Non-pigmented ciliary epithelial cell (primary cell): ENCODE measurements around the gene MYH14.
"Not testable (repeated sequence)": the region's sequence is repeated elsewhere in the genome, so short reads cannot be mapped to it uniquely, and the experiment has no call there.

ENCODE experiments used
- DNase-seq: peaks from one replicate; pipeline ENCODE4 v3.0.0-alpha.2; 2010; ENCODE audit warnings: low read depth

MYH14 gene

DNA sequence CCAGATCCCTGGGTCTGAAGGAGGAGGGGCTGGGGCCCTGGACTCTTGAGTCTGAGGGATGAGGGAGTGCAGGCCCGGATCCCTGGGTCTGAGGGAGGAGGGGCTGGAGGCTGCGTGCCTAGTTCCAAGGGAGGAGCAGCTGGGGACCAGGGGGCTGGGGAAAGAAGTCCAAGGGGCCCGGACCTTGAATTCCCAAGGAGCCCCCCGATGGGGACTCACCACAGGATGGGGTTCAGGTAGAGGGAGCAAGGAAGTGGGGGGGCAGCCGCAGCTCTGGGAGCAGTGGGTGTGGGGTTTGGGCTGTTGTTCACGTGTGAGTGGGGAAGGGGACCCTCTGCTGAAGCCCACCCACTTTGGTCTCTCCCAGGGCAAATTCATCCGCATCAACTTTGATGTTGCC, 23.1 kb downstream of the MYH14 start:
- DNase-seq = no peak

DNA sequence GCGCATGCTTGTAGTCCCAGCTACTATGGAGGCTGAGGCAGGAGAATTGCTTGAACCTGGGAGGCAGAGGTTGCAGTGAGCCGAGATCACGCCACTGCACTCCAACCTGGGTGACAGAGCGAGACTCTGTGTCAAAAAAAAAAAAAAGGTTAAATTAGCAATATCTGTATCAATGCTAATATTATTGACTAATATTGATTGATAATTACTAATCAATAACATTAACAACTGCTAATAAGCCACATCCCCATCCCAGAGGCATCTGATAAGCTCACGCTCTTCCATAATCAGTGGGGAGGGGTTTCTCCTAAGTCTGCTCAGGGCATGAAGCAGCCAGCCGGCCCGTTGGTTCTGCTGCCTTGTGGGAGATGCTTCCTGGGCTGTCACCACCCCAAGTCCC, 24.7 kb downstream of the MYH14 start:
- DNase-seq = not testable (repeated sequence)

DNA sequence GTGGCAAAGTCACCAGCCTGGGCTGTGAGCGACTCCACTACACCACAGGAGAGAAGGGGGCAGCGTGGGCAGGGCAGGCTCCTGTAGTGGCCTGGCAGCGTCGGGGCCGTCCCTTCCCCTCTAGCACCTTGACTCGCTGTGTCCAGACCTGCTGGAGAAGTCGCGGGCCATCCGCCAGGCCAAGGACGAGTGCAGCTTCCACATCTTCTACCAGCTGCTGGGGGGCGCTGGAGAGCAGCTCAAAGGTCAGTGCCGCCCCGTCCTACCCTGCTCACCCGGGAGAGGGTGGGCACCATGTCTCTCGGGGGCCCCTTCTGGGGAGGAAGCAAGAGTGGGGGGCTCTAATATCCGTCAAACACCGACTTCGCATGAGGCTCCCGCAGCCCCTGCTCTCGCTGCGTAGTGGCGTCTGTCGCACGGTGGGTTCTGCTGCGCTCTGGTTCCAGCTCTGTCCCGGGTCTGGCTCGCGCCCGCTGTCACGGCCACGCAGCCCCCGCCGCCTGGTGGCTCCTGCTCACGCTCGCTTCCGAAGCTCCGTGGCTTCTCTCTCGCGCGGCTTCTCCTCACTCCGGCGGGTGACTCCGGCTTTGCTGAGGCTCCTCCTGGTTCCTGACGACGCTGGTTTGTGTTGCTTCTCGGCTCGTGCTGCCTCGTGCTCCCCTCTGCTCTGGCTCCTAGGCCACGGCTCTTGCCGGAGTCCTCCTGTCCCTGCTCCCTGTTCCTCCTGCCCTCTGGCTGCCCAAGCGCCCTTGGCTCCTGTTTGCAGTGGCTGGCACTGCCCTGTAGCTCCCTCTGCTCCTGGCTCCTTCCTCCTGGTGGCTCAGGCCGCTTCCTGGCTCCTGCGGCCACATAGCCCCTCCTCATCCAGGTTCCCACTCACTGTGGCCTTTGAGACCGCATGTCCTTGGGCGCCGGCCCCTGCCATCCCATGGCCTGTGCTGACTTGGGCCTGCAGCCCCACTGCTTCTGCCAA, 27.2 kb downstream of the MYH14 start:
- no peak for DNase-seq

DNA sequence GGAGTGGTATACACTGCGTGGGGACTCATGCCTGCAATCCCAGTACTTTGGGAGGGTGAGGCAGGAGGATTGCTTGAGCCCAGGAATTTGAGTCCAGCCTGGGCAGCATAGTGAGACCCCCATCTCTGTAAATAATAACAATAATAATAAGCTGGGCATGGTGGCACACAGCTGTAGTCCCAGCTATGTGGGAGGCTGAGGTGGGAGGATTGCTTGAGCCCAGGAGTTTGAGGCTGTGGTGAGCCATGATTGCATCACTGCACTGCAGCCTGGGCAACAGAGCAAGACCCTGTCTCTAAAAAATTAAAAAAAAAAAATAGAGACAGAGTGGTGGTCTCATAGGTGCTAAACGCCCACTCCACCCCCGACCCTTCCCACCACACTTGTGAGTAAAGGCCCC, 28.0 kb downstream of the MYH14 start:
- DNase-seq = not testable (repeated sequence)

DNA sequence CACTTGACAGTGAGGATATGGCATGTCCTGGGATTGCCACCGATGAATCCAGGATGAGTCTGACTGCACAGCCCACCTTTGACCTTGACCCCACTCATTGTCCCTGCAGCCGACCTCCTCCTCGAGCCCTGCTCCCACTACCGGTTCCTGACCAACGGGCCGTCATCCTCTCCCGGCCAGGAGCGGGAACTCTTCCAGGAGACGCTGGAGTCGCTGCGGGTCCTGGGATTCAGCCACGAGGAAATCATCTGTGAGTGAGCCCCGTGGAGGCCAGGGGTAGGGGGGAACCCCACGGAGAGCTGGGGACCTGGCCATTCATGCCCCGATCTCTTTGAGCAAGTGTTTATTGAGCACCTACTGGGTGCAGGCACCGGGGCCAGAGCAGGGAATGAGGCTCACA, 28.4 kb downstream of the MYH14 start:
- no peak for DNase-seq

DNA sequence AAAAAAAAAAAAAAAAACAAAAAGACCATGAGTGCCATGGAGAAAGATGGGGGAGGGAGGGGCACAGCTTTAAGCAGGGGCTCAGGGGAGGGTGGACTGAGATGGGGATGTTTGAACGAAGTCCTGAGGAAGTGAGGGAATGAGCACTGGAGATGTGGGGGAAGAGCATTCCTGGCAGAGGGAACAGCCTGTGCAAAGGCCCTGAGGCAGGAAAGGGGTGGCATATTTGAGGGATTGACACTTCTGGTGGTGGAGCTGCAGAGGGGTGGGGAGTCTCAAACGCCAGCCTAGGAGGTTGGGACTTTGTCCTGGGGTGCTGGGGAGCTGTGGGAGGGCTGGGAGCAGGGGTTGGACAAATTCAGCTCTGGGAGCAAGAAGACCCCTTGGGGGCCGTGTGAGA, 29.2 kb downstream of the MYH14 start:
- DNase-seq = no peak

DNA sequence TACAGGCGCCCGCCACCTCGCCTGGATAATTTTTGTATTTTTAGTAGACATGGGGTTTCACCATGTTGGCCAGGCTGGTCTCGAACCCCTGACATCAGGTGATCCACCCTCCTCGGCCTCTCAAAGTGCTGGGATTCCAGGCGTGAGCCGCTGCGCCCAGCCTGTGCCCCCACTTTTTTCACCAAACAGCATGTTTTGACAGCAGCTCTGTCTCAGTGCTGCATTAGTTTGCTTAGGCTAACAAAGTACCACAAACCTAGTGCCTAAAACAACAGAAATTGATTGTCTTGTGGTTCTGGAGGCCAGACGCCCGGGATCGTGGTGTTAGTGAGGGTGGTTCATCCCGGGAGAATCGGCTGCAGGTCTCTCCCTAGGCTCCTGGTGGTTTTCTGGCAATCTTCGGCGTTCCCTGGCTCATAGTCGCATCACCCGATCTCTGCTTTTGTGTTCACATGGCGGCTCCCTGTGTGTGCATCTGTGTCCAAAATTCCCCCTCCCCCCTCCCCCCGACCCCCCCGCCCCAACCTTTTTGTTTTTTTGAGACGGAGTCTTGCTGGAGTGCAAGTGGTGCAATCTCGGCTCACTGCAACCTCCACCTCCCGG, 30.0 kb downstream of the MYH14 start:
- DNase-seq = no peak

DNA sequence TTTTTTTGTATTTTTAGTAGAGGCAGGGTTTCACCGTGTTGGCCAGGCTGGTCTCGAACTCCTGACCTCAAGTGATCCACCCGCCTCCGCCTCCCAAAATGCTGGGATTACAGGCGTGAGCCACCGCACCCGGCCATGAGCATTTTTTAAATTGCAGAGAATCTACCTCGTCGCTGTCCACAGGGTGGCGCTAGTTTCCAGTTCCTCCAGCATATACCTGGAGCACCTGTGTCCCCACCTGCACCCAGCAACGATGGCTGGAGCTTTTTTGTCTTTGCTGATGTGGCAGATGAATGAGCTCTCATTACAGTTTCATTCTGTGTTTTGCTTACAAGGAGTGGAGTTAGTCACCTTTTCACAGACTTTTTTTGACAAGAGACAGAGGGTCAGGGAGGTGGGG, 34.1 kb downstream of the MYH14 start:
- DNase-seq = not testable (repeated sequence)

DNA sequence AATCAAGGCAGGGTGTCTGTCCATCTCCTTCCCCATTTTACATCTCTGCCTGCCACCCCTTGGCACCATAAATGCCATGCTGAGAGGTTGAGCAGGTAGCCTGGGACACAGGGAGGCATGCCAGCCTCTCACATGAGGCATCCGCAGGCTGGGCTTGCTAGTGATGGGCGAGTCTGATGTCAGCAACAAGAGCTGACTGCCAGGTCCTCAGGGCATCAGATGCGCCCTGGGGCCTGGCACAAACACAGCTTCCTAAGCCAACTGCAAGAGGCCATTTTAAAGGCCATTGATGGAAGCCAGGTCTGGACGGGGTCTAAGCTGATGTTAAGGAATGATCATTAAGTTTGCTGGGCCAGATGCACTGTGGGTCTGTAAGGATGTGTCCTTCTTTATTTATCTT, 34.6 kb downstream of the MYH14 start:
- DNase-seq = no peak

DNA sequence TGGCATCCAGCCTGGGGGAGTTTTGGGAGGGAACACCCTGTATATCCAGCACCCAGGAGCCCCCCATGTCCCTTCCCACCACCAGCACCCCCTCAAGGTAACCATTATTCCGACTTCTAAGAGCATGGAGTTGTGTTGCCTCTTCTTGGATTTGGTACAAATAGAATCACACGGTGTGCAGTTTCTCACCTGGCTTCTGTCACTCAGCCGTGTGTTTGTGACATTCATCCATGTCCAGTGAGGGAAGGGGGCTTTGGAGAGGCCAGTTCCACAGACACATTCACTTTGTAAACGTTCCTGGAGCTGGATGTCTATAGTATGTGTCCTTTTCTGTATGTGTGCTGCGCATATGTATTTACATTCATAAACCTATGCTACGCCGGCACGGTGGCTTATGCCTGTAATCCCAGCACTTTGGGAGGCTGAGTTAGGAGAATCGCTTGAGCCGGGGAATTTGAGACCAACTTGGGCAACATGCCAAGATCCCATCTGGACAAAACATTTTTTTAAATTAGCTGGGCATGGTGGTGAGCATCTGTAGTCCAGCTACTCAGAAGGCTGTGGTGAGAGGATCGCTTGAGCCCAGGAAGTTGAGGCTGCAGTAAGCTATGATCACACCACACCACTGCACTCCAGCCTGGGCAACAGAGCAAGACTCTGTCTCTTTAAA, 36.6 kb downstream of the MYH14 start:
- no peak for DNase-seq

DNA sequence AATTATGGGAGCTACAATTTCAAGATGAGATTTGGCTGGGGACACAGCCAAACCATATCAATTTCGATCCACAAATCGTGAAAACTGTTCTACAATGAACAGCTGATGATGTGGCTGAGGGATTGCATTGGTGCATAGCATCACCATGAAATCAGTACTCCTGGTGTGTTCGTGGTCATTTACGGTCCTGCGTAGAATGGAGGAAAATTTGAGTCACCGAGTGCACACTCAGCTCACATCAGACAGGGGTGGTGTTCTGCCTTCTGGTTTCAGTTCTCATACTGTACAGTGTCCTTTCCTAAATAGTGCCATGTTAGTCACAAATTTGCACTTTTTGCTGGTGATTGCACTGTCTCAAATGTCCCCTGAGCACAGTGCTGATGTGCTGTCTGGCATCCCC, 39.2 kb downstream of the MYH14 start:
- DNase-seq = no peak

DNA sequence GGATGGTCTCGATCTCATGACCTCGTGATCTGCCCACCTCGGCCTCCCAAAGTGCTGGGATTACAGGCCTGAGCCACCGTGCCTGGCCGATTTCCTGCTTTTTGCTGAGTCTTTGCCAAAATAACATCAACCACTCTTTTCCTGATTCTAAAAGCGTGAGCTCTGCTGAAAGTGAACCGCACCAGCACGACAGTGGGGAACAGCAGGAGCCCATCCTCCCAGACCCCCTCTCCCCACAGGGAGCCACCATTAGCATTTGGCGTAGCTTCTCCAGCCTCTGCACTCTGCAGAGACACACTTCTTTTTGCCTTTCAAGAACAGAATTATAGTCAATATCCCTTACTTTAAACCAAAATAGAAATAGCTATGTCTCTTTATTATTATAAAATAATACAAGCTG, 41.3 kb downstream of the MYH14 start:
- no peak for DNase-seq

DNA sequence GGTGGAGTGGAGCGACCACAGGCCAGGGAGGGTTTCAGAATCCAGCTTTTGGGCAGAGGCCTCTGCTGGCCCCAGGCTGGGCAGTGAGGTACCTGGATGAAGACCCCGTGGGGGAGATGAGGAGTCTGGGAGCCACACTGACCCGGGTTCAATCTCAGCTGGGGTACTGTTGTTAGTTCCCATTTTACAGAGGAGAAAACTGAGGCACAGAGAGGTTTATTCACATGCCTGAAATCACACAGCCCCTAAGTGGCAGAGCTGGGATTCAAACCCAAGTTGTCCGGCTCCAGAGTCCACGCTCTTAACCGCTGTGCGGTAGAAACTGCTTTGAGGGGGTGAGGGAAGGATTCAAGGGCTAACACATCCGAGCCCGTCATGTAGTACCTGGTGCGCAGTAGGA, 45.0 kb downstream of the MYH14 start:
- DNase-seq = no peak

DNA sequence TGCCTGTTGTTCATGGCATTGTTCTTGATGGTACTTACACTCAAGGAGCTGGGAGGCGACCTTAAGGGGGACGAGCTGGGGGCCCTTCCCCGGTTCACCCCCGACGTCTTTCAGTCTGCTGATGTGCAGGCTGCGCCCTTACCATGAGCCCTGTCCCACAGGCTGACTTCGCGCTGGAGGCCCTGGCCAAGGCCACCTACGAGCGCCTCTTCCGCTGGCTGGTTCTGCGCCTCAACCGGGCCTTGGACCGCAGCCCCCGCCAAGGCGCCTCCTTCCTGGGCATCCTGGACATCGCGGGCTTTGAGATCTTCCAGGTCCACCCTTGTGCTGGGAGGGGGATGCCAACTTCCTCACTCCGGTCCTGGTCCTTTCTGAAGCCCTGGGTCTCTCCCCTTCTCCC, 45.4 kb downstream of the MYH14 start:
- no peak for DNase-seq

DNA sequence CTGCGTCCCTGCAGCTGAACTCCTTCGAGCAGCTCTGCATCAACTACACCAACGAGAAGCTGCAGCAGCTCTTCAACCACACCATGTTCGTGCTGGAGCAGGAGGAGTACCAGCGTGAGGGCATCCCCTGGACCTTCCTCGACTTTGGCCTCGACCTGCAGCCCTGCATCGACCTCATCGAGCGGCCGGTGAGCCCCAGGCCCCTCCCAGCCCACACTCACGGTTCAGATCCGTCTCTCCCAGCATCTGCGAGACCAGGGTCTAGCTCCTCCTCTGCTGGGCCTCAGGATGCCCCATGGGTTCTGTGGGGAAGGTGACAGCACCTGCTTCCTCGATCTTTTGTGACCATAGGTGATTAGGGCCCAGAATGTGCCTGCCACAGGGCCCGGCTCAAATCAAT, 46.2 kb downstream of the MYH14 start:
- no peak for DNase-seq

DNA sequence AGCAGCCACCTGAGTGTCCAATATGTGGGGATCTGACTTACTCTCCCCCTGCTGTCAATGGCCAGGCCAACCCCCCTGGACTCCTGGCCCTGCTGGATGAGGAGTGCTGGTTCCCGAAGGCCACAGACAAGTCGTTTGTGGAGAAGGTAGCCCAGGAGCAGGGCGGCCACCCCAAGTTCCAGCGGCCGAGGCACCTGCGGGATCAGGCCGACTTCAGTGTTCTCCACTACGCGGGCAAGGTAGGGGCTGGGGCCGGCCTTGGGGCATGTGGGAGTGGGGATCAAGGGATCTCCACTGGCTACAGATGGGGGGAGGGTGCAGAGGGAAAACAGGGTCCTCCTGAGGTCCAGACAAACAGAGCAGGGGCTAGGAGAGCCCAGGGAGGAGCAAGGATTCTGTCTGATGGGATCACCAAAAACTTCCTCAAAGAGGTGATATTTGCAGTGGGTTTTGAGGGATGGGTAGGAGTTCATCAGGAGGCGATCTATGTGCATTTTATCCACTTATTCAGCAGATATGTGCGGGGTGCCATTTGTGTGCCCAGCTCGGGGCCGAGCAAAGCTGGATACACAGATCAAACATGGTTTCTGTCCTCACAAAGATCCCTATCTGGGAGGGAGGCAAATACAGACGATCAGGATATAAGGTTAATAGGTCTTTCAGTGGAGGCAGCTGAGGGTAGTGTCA, 47.2 kb downstream of the MYH14 start:
- DNase-seq = no peak

DNA sequence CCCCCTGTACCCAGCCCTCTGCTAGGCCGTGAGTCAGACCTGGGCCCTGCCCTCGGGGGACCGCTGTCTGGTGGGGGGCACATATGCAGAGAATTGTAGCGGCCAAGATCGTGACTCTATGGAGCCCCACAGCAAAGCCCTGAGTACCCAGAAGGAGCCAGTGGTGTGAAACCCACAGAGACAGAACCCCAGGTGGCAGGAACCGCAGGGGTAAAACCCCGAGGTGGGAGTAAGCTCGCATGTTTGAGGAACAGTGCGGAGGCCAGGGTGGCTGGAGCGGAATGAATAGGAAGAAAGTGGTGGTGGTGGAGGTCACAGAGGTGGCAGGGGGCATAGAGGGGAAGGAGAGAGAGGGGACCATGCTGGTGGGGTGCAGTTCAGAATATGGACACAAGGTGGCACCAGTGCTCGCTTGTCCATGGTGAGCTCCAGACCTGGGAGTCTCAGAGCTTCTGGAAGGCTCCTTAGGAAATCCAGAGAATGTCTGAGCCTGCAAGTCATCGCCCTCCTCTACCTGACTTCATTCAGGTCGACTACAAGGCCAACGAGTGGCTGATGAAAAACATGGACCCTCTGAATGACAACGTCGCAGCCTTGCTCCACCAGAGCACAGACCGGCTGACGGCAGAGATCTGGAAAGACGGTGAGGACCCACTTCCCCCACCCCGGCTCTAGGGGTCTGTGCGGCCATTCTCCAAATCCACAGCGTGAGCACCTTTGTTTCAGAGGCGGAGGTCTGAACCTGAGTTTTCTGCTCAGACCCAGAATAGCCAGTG, 48.9 kb downstream of the MYH14 start:
- no peak for DNase-seq

DNA sequence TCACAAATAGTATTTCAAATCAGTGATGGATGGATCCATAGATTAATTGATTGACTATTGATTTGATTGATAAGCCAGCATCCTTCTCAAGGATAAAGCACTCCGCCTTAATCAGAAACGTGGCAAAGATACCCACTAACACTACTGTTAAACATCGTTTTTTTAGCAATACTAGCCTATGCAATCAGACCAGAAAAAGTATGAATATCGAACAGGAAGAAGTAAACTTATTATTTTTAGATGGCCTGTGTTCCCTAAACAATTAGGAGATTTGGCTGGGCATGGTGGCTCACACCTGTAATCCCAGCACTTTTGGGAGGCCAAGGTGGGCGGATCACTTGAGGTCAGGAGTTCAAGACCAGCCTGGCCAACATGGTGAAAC, 49.5 kb downstream of the MYH14 start:
- DNase-seq = no peak

DNA sequence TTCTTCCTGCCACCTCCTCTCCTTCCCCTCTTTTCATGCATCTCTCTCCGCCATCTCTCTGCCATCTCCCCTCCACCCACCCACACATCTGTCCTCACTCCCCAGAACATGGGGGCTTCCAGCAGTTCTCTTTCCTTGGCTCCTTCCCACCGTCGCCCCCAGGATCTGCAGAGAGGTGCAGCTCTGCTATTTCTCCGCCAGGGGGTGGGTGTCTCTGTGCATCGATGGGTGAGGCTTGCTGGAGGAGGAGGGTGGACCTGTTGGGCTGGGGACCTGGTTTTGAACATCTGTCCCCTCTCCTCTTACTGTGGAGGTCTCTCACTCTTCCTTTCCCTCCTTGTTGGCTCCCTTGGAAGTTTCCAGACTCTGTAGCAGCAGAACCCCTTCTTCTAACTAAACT, 51.7 kb downstream of the MYH14 start:
- no peak for DNase-seq

DNA sequence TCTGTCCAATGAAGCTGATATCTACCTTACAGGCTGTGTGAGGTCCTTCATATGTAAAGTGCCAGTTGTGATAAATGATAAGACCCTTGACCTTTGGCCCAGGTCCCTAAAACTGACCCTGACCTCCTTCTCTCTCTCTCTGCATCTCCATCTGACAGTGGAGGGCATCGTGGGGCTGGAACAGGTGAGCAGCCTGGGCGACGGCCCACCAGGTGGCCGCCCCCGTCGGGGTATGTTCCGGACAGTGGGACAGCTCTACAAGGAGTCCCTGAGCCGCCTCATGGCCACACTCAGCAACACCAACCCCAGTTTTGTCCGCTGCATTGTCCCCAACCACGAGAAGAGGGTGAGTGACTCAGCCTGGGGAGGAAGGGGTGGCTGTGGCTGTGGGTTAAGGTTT, 53.7 kb downstream of the MYH14 start:
- DNase-seq = no peak

DNA sequence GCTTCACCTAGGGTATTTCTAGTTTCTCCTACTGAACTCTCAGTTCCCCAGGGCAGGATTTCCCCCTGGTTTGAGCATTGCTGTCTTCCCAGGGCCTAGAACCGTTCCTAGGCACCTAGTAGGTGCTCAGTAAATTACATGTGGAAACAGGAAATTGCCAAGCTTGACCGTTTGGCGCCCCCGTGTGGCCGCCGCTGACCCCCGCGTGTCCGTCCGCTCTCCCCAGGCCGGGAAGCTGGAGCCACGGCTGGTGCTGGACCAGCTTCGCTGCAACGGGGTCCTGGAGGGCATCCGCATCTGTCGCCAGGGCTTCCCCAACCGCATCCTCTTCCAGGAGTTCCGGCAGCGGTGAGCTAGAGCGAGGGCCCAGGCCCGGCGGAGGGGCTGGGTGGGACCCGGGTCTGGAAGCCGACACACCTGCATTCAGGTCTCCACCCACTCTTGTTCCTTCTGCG, 55.5 kb downstream of the MYH14 start:
- no peak for DNase-seq
